H1 (cell line): Measurements from ENCODE around the gene KLF4. TPM values are rescaled to one million over a fixed set of nuclear protein-coding genes. Genes with fewer than 3 reads are reported as not detected.
A peak's percentile ranks its signal among the peaks of the same experiment; 100 is the strongest.

Experiments
- CTCF ChIA-PET: fragments of 300-600 bp; sonication (Branson Sonifier 250); formaldehyde crosslinking; loops from one replicate; lab custom pipeline; 2021; ENCODE audit not compliant: partially characterized antibody; lab: Charles Lee
- POLR2A ChIA-PET: fragments of 300-600 bp; sonication (Branson Sonifier 250); formaldehyde crosslinking; loops from one replicate; lab custom pipeline; 2021; ENCODE audit warnings: inconsistent platforms; ENCODE audit not compliant: partially characterized antibody; lab: Charles Lee
- DNase-seq, 2 experiments: peaks; one replicate each; pipeline versions ENCODE4 v3.0.0 to v3.0.0-alpha.2; 2010 to 2022; ENCODE audit warnings: low spot score in 2 of 2, low read depth in 1 of 2, mixed read lengths in 1 of 2
- FAIRE-seq: peaks from 2 replicates; lab custom pipeline; 2011; peaks lifted over from hg19 to GRCh38; lab: Jason Lieb, UNC
- H2AFZ ChIP-seq: 2 replicates; pipeline ENCODE4 v1.8.1; 2012; ENCODE audit warnings: low read length, inconsistent platforms
- H2AK5ac ChIP-seq: 2 replicates; pipeline ENCODE4 v1.6.1; 2013; ENCODE audit warnings: low read depth, low read length
- H2BK120ac ChIP-seq: replicated peaks from 2 replicates; pipeline ENCODE3; 2013; ENCODE audit warnings: low read depth, low read length, inconsistent platforms
- H2BK12ac ChIP-seq: 2 replicates; pipeline ENCODE4 v1.6.1; 2013; ENCODE audit warnings: low read depth, low read length
- H2BK15ac ChIP-seq: 2 replicates; pipeline ENCODE4 v1.6.1; 2013; ENCODE audit warnings: low read length
- H2BK20ac ChIP-seq: 2 replicates; pipeline ENCODE4 v1.6.1; 2013; ENCODE audit warnings: low read length
- H2BK5ac ChIP-seq: 2 replicates; pipeline ENCODE4 v1.6.1; 2013; ENCODE audit warnings: low read depth, low read length
- H3K14ac ChIP-seq: 2 replicates; pipeline ENCODE4 v1.6.1; 2013; ENCODE audit warnings: inconsistent platforms; ENCODE audit not compliant: insufficient read length
- H3K18ac ChIP-seq: 2 replicates; pipeline ENCODE4 v1.6.1; 2013; ENCODE audit warnings: low read length; ENCODE audit errors: extremely low read depth
- H3K23ac ChIP-seq: 2 replicates; pipeline ENCODE4 v1.6.1; 2013; ENCODE audit warnings: inconsistent platforms; ENCODE audit not compliant: insufficient read length
- H3K23me2 ChIP-seq: 2 replicates; pipeline ENCODE4 v1.6.1; 2013; ENCODE audit warnings: low read depth, low read length
- H3K27ac ChIP-seq: 2 replicates; pipeline ENCODE4 v1.6.1; 2011; ENCODE audit warnings: low read depth, low read length, inconsistent platforms
- H3K27me3 ChIP-seq, 4 experiments: replicated peaks in 1 of 4; 1 replicate in 1 of 4; 2 replicates in 3 of 4; pipeline versions ENCODE4 v1.6.1 to v1.8.1; 2011 to 2013; ENCODE audit warnings: low read length in 3 of 4, mild to moderate bottlenecking in 3 of 4, inconsistent platforms in 2 of 4, mixed read lengths in 2 of 4, moderate library complexity in 1 of 4; ENCODE audit not compliant: control insufficient read depth in 3 of 4, insufficient read depth in 3 of 4; ENCODE audit errors: extremely low read depth in 1 of 4
- H3K36me3 ChIP-seq, 4 experiments: 2 replicates each; pipeline versions ENCODE4 v1.6.1 to v1.8.1; 2011 to 2013; ENCODE audit warnings: mild to moderate bottlenecking in 4 of 4, low read length in 3 of 4, moderate library complexity in 2 of 4, control low read depth in 1 of 4, inconsistent platforms in 1 of 4; ENCODE audit not compliant: insufficient read depth in 4 of 4, control insufficient read depth in 2 of 4
- H3K4ac ChIP-seq: replicated peaks from 2 replicates; pipeline ENCODE3; 2013; ENCODE audit warnings: low read length, low read depth, mixed read lengths, inconsistent platforms; ENCODE audit not compliant: insufficient read length
- H3K4me1 ChIP-seq, 4 experiments: replicated peaks in 1 of 4; 1 replicate in 1 of 4; 2 replicates in 3 of 4; pipeline versions ENCODE4 v1.6.1 to v1.8.1; 2011 to 2013; ENCODE audit warnings: low read length in 3 of 4, inconsistent platforms in 2 of 4, mixed read lengths in 1 of 4; ENCODE audit not compliant: insufficient read depth in 4 of 4, control insufficient read depth in 3 of 4
- H3K4me2 ChIP-seq, 2 experiments: 2 replicates each; pipeline versions ENCODE4 v1.6.1 to v1.8.1; 2011 to 2013; ENCODE audit warnings: low read depth in 2 of 2, low read length in 2 of 2, control low read depth in 1 of 2, inconsistent platforms in 1 of 2, mild to moderate bottlenecking in 1 of 2; ENCODE audit not compliant: insufficient read depth in 1 of 2
- H3K4me3 ChIP-seq, 4 experiments: fragments of 200-600, 300-600 bp in 1 of 4; sonication (generic), shearing (Covaris generic), sonication (Bioruptor Twin) in 1 of 4; 2 replicates each; pipeline versions ENCODE4 v1.5.1 to v1.8.1; 2011 to 2016; ENCODE audit warnings: low read length in 4 of 4, low read depth in 3 of 4, control low read depth in 2 of 4, inconsistent platforms in 2 of 4, mild to moderate bottlenecking in 2 of 4, mixed read lengths in 1 of 4, moderate library complexity in 1 of 4; ENCODE audit not compliant: insufficient read depth in 2 of 4; ENCODE audit errors: extremely low read depth in 1 of 4
- H3K56ac ChIP-seq: replicated peaks from 2 replicates; pipeline ENCODE3; 2013; ENCODE audit warnings: low read depth, mild to moderate bottlenecking, mixed read lengths, low read length, inconsistent platforms; ENCODE audit not compliant: insufficient read length
- H3K79me1 ChIP-seq: 2 replicates; pipeline ENCODE4 v1.6.1; 2013; ENCODE audit warnings: low read depth, low read length, control low read depth
- H3K79me2 ChIP-seq, 2 experiments: 2 replicates each; pipeline versions ENCODE4 v1.6.1 to v1.8.1; 2012 to 2013; ENCODE audit warnings: low read length in 2 of 2, mild to moderate bottlenecking in 2 of 2, inconsistent platforms in 1 of 2; ENCODE audit not compliant: insufficient read depth in 2 of 2, control insufficient read depth in 1 of 2
- H3K9ac ChIP-seq, 4 experiments: replicated peaks in 1 of 4; 1 replicate in 1 of 4; 2 replicates in 3 of 4; pipeline versions ENCODE4 v1.6.1 to v1.8.1; 2011 to 2013; ENCODE audit warnings: low read depth in 3 of 4, low read length in 3 of 4, control low read depth in 2 of 4, mild to moderate bottlenecking in 2 of 4, moderate library complexity in 2 of 4, inconsistent platforms in 1 of 4; ENCODE audit errors: extremely low read depth in 1 of 4
- H3K9me3 ChIP-seq, 2 experiments: 2 replicates each; pipeline versions ENCODE4 v1.6.1 to v1.8.1; 2012 to 2013; ENCODE audit warnings: mild to moderate bottlenecking in 2 of 2, moderate library complexity in 2 of 2, control low read depth in 1 of 2, inconsistent platforms in 1 of 2, low read depth in 1 of 2, low read length in 1 of 2, mixed read lengths in 1 of 2; ENCODE audit not compliant: insufficient read depth in 2 of 2
- H4K20me1 ChIP-seq, 2 experiments: replicated peaks in 1 of 2; 2 replicates each; pipeline versions ENCODE3 to v1.8.1; 2011 to 2013; ENCODE audit warnings: inconsistent platforms in 2 of 2, low read length in 2 of 2, mild to moderate bottlenecking in 1 of 2; ENCODE audit not compliant: insufficient read depth in 2 of 2, control insufficient read depth in 1 of 2
- H4K5ac ChIP-seq: 2 replicates; pipeline ENCODE4 v1.6.1; 2013; ENCODE audit warnings: low read length, low read depth, mixed read lengths, inconsistent platforms; ENCODE audit not compliant: insufficient read length
- H4K8ac ChIP-seq: 2 replicates; pipeline ENCODE4 v1.8.0; 2013; ENCODE audit warnings: mild to moderate bottlenecking, moderate library complexity, low read length, inconsistent platforms; ENCODE audit not compliant: insufficient read depth; ENCODE audit errors: extremely low read depth
- H4K91ac ChIP-seq: replicated peaks from 2 replicates; pipeline ENCODE3; 2013; ENCODE audit warnings: low read length, mixed read lengths, inconsistent platforms; ENCODE audit not compliant: insufficient read length
- CBX5 ChIP-seq: fragments of 300-800, 300-1000 bp; sonication (generic); IDR thresholded peaks from 2 replicates; pipeline ENCODE4 v1.7.1; 2016; ENCODE audit warnings: antibody characterized with exemption, low read length, low read depth
- CHD2 ChIP-seq: IDR thresholded peaks from 2 replicates; pipeline ENCODE4 v1.6.1; 2012; ENCODE audit warnings: low read length, improper control_type of control experiment
- GABPA ChIP-seq: IDR thresholded peaks from 2 replicates; pipeline ENCODE4 v1.6.1; 2011; ENCODE audit warnings: mild to moderate bottlenecking, low read length, moderate library complexity, borderline replicate concordance; ENCODE audit not compliant: insufficient read depth
- HDAC2 ChIP-seq, 2 experiments: fragments of 300-600 bp in 1 of 2; sonication (generic) in 1 of 2; IDR thresholded peaks; 2 replicates each; pipeline ENCODE4 v1.6.1; 2011 to 2012; ENCODE audit warnings: low read depth in 2 of 2, low read length in 2 of 2, mild to moderate bottlenecking in 2 of 2, moderate library complexity in 2 of 2, borderline replicate concordance in 1 of 2, inconsistent platforms in 1 of 2
- HDAC6 ChIP-seq: IDR thresholded peaks from one replicate; pipeline ENCODE4 v1.7.1; 2012; ENCODE audit warnings: low read depth, mild to moderate bottlenecking, inconsistent platforms, low read length, moderate library complexity
- PHF8 ChIP-seq: fragments of 200-600 bp; sonication (generic); conservative IDR thresholded peaks from 2 replicates; pipeline ENCODE4 v1.7.1; 2012; ENCODE audit warnings: low read depth, mild to moderate bottlenecking, inconsistent platforms, low read length, moderate library complexity
- POLR2AphosphoS5 ChIP-seq: IDR thresholded peaks from 2 replicates; pipeline ENCODE4 v1.6.1; 2011; ENCODE audit warnings: low read depth, low read length
- RNF2 ChIP-seq: fragments of 200-900, 300-1000 bp; sonication (generic); IDR thresholded peaks from 2 replicates; pipeline ENCODE4 v1.7.1; 2016; ENCODE audit warnings: borderline replicate concordance, low read depth, mild to moderate bottlenecking, antibody characterized with exemption, low read length; ENCODE audit not compliant: poor library complexity, severe bottlenecking; ENCODE audit errors: missing control alignments
- SP4 ChIP-seq: IDR thresholded peaks from 2 replicates; pipeline ENCODE4 v1.6.1; 2012; ENCODE audit warnings: low read length, inconsistent platforms
- SUZ12 ChIP-seq: fragments of 200-600 bp; sonication (generic); IDR thresholded peaks from 2 replicates; pipeline ENCODE4 v1.6.1; 2012; ENCODE audit warnings: mild to moderate bottlenecking, inconsistent platforms, low read length, moderate library complexity, mixed read lengths
- TBP ChIP-seq: IDR thresholded peaks from 2 replicates; pipeline ENCODE4 v1.6.1; 2011; ENCODE audit warnings: low read depth, low read length, improper control_type of control experiment
- USF2 ChIP-seq: IDR thresholded peaks from 2 replicates; pipeline ENCODE4 v1.6.1; 2011; ENCODE audit warnings: low read length, improper control_type of control experiment
- WGBS, 2 experiments: shearing (Covaris generic) in 1 of 2; methylation state at CpG; one replicate each; pipeline versions ENCODE4 v1.1.6 to v1.1.7; 2013 to 2015; ENCODE audit warnings: low lambda C conversion rate in 2 of 2, mixed read lengths in 2 of 2, inconsistent platforms in 1 of 2, low coverage in 1 of 2, missing lambda C conversion rate in 1 of 2; ENCODE audit not compliant: insufficient replicate concordance in 2 of 2, insufficient coverage in 1 of 2, insufficient read length in 1 of 2; ENCODE audit errors: extremely low coverage in 1 of 2, missing lambda C conversion rate in 1 of 2; 5-methylcytosine and 5-hydroxymethylcytosine counted together
- polyA plus RNA-seq, 7 experiments: library from polyadenylated mRNA; depleted of rRNA in 3 of 7; stranded (reverse) in 5 of 7; unstranded in 2 of 7; fragments of >200 nt in 5 of 7; fragments of 200-250 nt in 2 of 7; gene quantifications; 1 replicate in 5 of 7; 2 replicates in 1 of 7; 4 replicates in 1 of 7; pipeline versions ENCODE4 v1.2.1 to v1.2.3, GENCODE V29; 2011 to 2013; ENCODE audit warnings: missing spikeins in 2 of 7, mixed read lengths in 2 of 7
- total RNA-seq: library from RNA; stranded (reverse); fragmentation: NEBNext Ultra II Directional; extraction: Animal tissue kit (Norgen Biotek cat#: 25700); gene quantifications from 2 replicates; pipeline ENCODE4 v1.2.1, GENCODE V29; 2021

KLF4 gene
- total and polyA plus RNA-seq, 2 of the 8 experiments (the other 6 are each of a cell fraction or from before 2014, with no cell fraction given): 0.77 to 2.8 TPM

DNA sequence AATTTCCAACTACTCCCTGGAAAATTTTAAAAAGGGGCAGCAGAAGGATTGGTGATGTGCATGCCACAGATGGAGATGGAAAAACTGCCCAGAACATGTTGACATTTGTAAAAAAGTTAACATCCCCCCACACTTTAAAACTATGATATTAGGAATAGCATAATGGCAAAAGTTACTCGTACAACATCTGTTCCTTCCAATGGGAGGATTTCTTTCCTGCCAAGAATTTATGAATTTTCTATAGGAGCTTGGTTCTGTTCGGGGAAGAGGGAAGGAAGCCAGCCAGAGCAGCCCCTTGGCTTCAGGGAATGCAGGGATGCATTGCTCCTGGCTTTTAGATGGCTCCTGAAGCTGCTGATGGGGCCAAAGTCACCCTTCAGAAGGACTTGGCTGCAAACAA, 22.7 kb downstream of the KLF4 start:
- Histone ChIP-seq H3K4ac (no peak overlapping the region), H3K56ac (no peak overlapping the region), H2BK20ac (no peak overlapping the region), H4K20me1 (no peaks in the 10 kb centered on the region), H2BK15ac (no peak overlapping the region), H4K5ac (no peak overlapping the region), H3K27ac (no peak overlapping the region), H3K18ac (no peak overlapping the region), H3K4me3 (no peak overlapping the region), H3K23me2 (peaks cover 7% of the 10 kb centered on the region; the same call in 1 of the 2 replicates), H2BK5ac (no peak overlapping the region), H2AFZ (no peak overlapping the region), H4K8ac (no peak overlapping the region), H2BK120ac (no peak overlapping the region), H2BK12ac (no peak overlapping the region), H3K9ac (no peak overlapping the region), H3K23ac (no peak overlapping the region), H2AK5ac (no peak overlapping the region), H4K91ac (no peak overlapping the region), H3K79me1 (no peaks in the 10 kb centered on the region), H3K4me1 (peaks cover 0 to 5% (median 5%) of the 10 kb centered on the region in 4 experiments; a peak in 4 of 7 replicates), H3K9me3 (no peaks in the 10 kb centered on the region), H3K36me3 (no peaks in the 10 kb centered on the region), H3K79me2 (no peaks in the 10 kb centered on the region), H3K4me2 (peak overlapping the region in 1 of 2 experiments; percentile 89; a peak in 1 of 4 replicates), H3K27me3 (peaks cover 0 to 19% (median 17%) of the 10 kb centered on the region in 4 experiments; a peak in 6 of 7 replicates), H3K14ac (no peak overlapping the region)
- DNase-seq (no peak), FAIRE-seq (no peak)
- 97% methylated on average over 2 of the region's 2 CpGs; no CpG with 5 or more reads in 1 of the 2 experiments for WGBS, 2 experiments
- POLR2A ChIA-PET: no interaction called here
- CTCF ChIA-PET: interaction anchor here (1.0 to 2.7 kb wide), 5 partner anchors 12 to 1099 kb away, joined by 3 to 23 read pairs (median 4); no protein-coding TSS in a partner anchor
- TF ChIP-seq POLR2AphosphoS5: no peak
- no peak for TF ChIP-seq GABPA
- no peak for TF ChIP-seq HDAC6
- TF ChIP-seq PHF8: no peak
- no peak for TF ChIP-seq TBP
- TF ChIP-seq CHD2: no peak
- no peak for TF ChIP-seq SUZ12
- no peak for TF ChIP-seq CBX5
- no peak for TF ChIP-seq RNF2
- no peak for TF ChIP-seq HDAC2 (IDR thresholded peaks at IDR 0.05; ENCODE audit: borderline replicate concordance in 1 of 2, low read depth in 2 of 2, low read length in 2 of 2)
- no peak for TF ChIP-seq USF2
- no peak for TF ChIP-seq SP4
